ENCODE results near the gene EXOSC10. TPM values are rescaled to one million over a fixed set of nuclear protein-coding genes. Genes with fewer than 3 reads are reported as not detected.

The EXOSC10 gene
- total and polyA plus RNA-seq, 9 of the 15 experiments (the other 6 are each of a cell fraction or from before 2014, with no cell fraction given) = 23.4 to 150 (median 105) TPM

DNA sequence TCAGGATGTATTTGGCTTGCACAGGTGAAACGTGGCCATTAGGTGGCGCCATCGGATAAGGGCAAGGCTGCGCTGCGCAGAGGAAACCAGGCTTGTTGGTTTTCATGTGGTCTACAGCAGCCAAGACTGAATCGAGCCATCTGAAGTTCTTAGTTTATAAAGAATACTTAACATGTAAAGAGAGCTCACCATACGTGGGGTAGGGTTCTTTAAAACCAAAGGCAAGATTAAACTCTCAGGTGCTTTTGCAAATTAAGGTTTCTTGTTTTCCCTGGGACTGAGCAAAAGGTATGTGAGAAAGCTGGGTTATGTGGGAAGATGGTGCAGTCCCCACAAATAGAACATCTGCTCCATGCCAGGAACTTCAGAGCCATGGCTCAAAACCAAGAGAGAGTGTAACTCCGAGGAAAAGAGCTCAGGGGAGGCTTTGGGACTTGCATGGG is 61.9 kb downstream of the EXOSC10 start:
- in situ Hi-C loops (cut with MboI) = no loop called here
- under 1% methylated on average over 8 of the region's 8 CpGs for WGBS (ENCODE audit: insufficient coverage, low coverage, missing lambda C conversion rate)
- TF ChIP-seq SMAD3 (CRISPR knock-in tag; conservative IDR thresholded peaks at IDR 0.05) (no peak), MTA1 (IDR thresholded peaks at IDR 0.05; ENCODE audit: borderline replicate concordance) (no peak), NRF1 (conservative IDR thresholded peaks at IDR 0.05 in 1 of 2, IDR thresholded peaks at IDR 0.05 in 1 of 2) (peak; percentile 62 to 69), GATA2 (CRISPR knock-in tag; IDR thresholded peaks at IDR 0.05) (no peak), ETV5 (CRISPR knock-in tag; IDR thresholded peaks at IDR 0.05; ENCODE audit: low read depth) (0 out of 2 replicates have a peak, but pooled peaks have one; percentile 30), U2AF2 (optimal IDR thresholded peaks at IDR 0.05; ENCODE audit: low read depth, low read length) (no peak), RAD21 (CRISPR knock-in tag; conservative IDR thresholded peaks at IDR 0.05 in 1 of 2, IDR thresholded peaks at IDR 0.05 in 1 of 2) (peak; percentile 97 to 99), ELF1 (tag; IDR thresholded peaks at IDR 0.05) (no peak), SIX5 (IDR thresholded peaks at IDR 0.05; ENCODE audit: borderline replicate concordance in 1 of 2, insufficient read depth in 1 of 2, low read depth in 1 of 2, low read length in 2 of 2) (no peak), POLR2A (conservative IDR thresholded peaks at IDR 0.05) (no peak), RCOR1 (IDR thresholded peaks at IDR 0.05; ENCODE audit: borderline replicate concordance in 1 of 2, low read depth in 2 of 2, low read length in 2 of 2) (peak in 1 of 2 experiments; percentile 72; a peak in 1 of 4 replicates), ZNF76 (CRISPR knock-in tag; IDR thresholded peaks at IDR 0.05; ENCODE audit: borderline replicate concordance) (no peak), PHF21A (IDR thresholded peaks at IDR 0.05; ENCODE audit: borderline replicate concordance, low read depth) (peak; percentile 45; the same call in 1 of the 2 replicates), RNF2 (IDR thresholded peaks at IDR 0.05) (no peak)
- TF ChIP-seq, protein P1, sequence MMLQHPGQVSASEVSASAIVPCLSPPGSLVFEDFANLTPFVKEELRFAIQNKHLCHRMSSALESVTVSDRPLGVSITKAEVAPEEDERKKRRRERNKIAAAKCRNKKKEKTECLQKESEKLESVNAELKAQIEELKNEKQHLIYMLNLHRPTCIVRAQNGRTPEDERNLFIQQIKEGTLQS (IDR thresholded peaks at IDR 0.05) = no peak
- TF ChIP-seq, protein P1 (CRISPR knock-in tag; conservative IDR thresholded peaks at IDR 0.05) = peak; percentile 47; the same call in 1 of the 2 replicates
- TF ChIP-seq, protein P2, sequence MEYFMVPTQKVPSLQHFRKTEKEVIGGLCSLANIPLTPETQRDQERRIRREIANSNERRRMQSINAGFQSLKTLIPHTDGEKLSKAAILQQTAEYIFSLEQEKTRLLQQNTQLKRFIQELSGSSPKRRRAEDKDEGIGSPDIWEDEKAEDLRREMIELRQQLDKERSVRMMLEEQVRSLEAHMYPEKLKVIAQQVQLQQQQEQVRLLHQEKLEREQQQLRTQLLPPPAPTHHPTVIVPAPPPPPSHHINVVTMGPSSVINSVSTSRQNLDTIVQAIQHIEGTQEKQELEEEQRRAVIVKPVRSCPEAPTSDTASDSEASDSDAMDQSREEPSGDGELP (CRISPR knock-in tag; IDR thresholded peaks at IDR 0.05; ENCODE audit: borderline replicate concordance) = 0 out of 2 replicates have a peak, but pooled peaks have one; percentile 28
- TF ChIP-seq, protein P3, sequence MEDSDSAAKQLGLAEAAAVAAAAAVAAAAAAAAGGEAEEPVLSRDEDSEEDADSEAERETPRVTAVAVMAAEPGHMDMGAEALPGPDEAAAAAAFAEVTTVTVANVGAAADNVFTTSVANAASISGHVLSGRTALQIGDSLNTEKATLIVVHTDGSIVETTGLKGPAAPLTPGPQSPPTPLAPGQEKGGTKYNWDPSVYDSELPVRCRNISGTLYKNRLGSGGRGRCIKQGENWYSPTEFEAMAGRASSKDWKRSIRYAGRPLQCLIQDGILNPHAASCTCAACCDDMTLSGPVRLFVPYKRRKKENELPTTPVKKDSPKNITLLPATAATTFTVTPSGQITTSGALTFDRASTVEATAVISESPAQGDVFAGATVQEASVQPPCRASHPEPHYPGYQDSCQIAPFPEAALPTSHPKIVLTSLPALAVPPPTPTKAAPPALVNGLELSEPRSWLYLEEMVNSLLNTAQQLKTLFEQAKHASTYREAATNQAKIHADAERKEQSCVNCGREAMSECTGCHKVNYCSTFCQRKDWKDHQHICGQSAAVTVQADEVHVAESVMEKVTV (CRISPR knock-in tag; IDR thresholded peaks at IDR 0.05) = peak; percentile 96

More for the DNA sequence above, 61.9 kb downstream of the EXOSC10 start:
- no peaks in the 10 kb centered on the region for H3K36me3 ChIP-seq (ENCODE audit: control insufficient read depth, insufficient read depth, low read length)
- H2AFZ ChIP-seq (ENCODE audit: low read depth, low read length) = no peak overlapping the region; the same call in 1 of the 2 replicates
- no peak overlapping the region for H3K27ac ChIP-seq (ENCODE audit: extremely low read depth, low read depth, low read length)
- H3K9ac ChIP-seq (ENCODE audit: insufficient read depth in 1 of 2, low read depth in 2 of 2, low read length in 2 of 2) = no peak overlapping the region
- H3K27me3 ChIP-seq (ENCODE audit: control insufficient read depth in 2 of 2, insufficient read depth in 2 of 2, low read length in 2 of 2) = peaks cover 8 to 20% of the 10 kb centered on the region in 2 experiments
- intact Hi-C loops (cut with micrococcal nuclease) = loop anchor here (1.0 to 10.0 kb wide), 5 partner anchors 195 to 687 kb away; no protein-coding TSS in a partner anchor
- DNase-seq (ENCODE audit: extremely low read depth in 1 of 4, low spot score in 3 of 4) (peak; percentile 83 to 91 (median 85)), FAIRE-seq (peak; percentile 100), ATAC-seq (peak; percentile 98)
- ChIA-PET POLR2A (interaction anchor here (0.6 to 2.0 kb wide), 15 partner anchors 8 to 704 kb away, joined by 3 to 6 read pairs (median 4); partner anchors contain the start of genes EXOSC10, FBXO6, MASP2 and TARDBP), CTCF (ENCODE audit: low intra/inter-chr PET ratio) (interaction anchor here (0.7 to 2.6 kb wide), 5 partner anchors 23 to 608 kb away, joined by 3 to 20 read pairs (median 6); no protein-coding TSS in a partner anchor)
- H3K4me2 ChIP-seq (ENCODE audit: insufficient read depth, low read length) = no peak overlapping the region
- no peaks in the 10 kb centered on the region for H3K9me3 ChIP-seq (replicated peaks; ENCODE audit: control insufficient read depth, insufficient read depth, low read depth, low read length)
- H3K4me1 ChIP-seq (replicated peaks in 1 of 2; ENCODE audit: control insufficient read depth in 2 of 2, insufficient read depth in 2 of 2, low read length in 2 of 2) = no peaks in the 10 kb centered on the region
- H3K9me1 ChIP-seq (ENCODE audit: control insufficient read depth, insufficient read depth, low read length) = no peaks in the 10 kb centered on the region
- no peaks in the 10 kb centered on the region for H3K79me2 ChIP-seq (ENCODE audit: control insufficient read depth, insufficient read depth, low read length)
- H4K20me1 ChIP-seq (replicated peaks; ENCODE audit: control insufficient read depth, insufficient read depth, low read length) = no peaks in the 10 kb centered on the region
- no TSS peak for BruUV-seq (replicated peaks)
- no peak overlapping the region for H3K4me3 ChIP-seq

Data from K562 (cell line).